Stimulated activated CD4-positive, alpha-beta T cell treated with anti-CD3 and anti-CD28 coated beads, Interleukin-1b, Interleukin-23, amount 100 ng/mL, for 1 hour (primary cell): Measurements from ENCODE around the gene ASH1L.
"Not testable (repeated sequence)": the region's sequence is repeated elsewhere in the genome, so short reads cannot be mapped to it uniquely, and the experiment has no call there.

Experiments
- DNase-seq, 2 donors: peaks; one replicate each; pipeline ENCODE4 v3.0.0-alpha.2; 2020; ENCODE audit warnings: low read depth in 2 of 2

The ASH1L gene

GRCh38 chr1:155561779-155562580 is 623 bp downstream of the ASH1L start:
- DNase-seq, result peak; percentile 10 to 38

- no peak for DNase-seq
These were observed 6.7 kb downstream of the ASH1L start for GRCh38 chr1:155555915-155556314.

- DNase-seq, result no peak
These were observed 9.3 kb downstream of the ASH1L start for GRCh38 chr1:155553349-155553748.

- no peak for DNase-seq
These were observed 13.9 kb downstream of the ASH1L start for GRCh38 chr1:155548706-155549105.

GRCh38 chr1:155540000-155540874 is 22.4 kb downstream of the ASH1L start:
- DNase-seq, result no peak

GRCh38 chr1:155537193-155537592 is 25.4 kb downstream of the ASH1L start:
- no peak for DNase-seq

GRCh38 chr1:155531624-155532023 is 31.0 kb downstream of the ASH1L start:
- DNase-seq, result no peak

- no peak for DNase-seq
These were observed 32.7 kb downstream of the ASH1L start for GRCh38 chr1:155529929-155530328.

- DNase-seq, result no peak
These were observed 33.5 kb downstream of the ASH1L start for GRCh38 chr1:155529109-155529508.

GRCh38 chr1:155527677-155528076 is 34.9 kb downstream of the ASH1L start:
- DNase-seq, result no peak

- no peak for DNase-seq
These were observed 36.2 kb downstream of the ASH1L start for GRCh38 chr1:155526356-155526755.

- DNase-seq, result no peak
These were observed 40.5 kb downstream of the ASH1L start for GRCh38 chr1:155522069-155522468.

GRCh38 chr1:155518484-155518883 is 44.1 kb downstream of the ASH1L start:
- DNase-seq, result no peak

- no peak for DNase-seq
These were observed 47.9 kb downstream of the ASH1L start for GRCh38 chr1:155514582-155515187.

- DNase-seq, result no peak
These were observed 49.2 kb downstream of the ASH1L start for GRCh38 chr1:155513300-155513916.

GRCh38 chr1:155511385-155511784 is 51.2 kb downstream of the ASH1L start:
- not testable (repeated sequence) for DNase-seq

GRCh38 chr1:155509064-155509463 is 53.5 kb downstream of the ASH1L start:
- DNase-seq, result no peak

- no peak for DNase-seq
These were observed 54.7 kb downstream of the ASH1L start for GRCh38 chr1:155507945-155508344.

GRCh38 chr1:155505963-155506362 is 56.6 kb downstream of the ASH1L start:
- DNase-seq, result not testable (repeated sequence)

- DNase-seq, result no peak
These were observed 58.4 kb downstream of the ASH1L start for GRCh38 chr1:155504207-155504606.

- DNase-seq, result no peak
These were observed 62.5 kb downstream of the ASH1L start for GRCh38 chr1:155499953-155500639.
